Epithelial cell of esophagus (primary cell): ENCODE results near the gene STK16.
A peak's percentile ranks its signal among the peaks of the same experiment; 100 is the strongest.

ENCODE experiments used
- DNase-seq: peaks from one replicate; pipeline ENCODE4 v3.0.0; 2010; ENCODE audit warnings: low read depth
- H3K4me3 ChIP-seq: 2 replicates; pipeline ENCODE4 v1.5.1; 2011; ENCODE audit warnings: mild to moderate bottlenecking, low read length, control low read depth
- TF ChIP-seq, protein P1 (sequence below): IDR thresholded peaks from 2 replicates; pipeline ENCODE4 v1.5.1; 2011; ENCODE audit warnings: low read depth, mild to moderate bottlenecking, low read length, control low read depth, inconsistent platforms; ENCODE audit not compliant: insufficient read depth; ENCODE audit errors: missing control alignments

Gene STK16

DNA sequence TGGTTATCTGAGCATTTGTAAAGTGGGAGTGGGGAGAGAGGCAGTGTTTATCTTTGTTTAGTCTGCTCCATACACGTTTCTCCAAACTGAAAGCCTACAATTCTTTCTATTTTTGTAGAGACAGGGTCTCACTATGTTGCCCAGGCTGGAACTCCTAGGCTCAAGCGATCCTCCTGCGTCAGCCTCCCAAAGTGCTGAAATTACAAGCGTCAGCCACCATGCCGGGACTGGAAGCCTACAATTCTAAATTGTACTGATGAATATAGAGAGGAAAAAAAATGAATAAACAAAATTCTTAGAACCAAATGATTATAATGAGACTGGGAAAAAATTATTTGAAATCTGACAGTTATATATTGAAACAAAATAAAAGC, 40.1 kb upstream of the STK16 start:
- TF ChIP-seq, protein P1, sequence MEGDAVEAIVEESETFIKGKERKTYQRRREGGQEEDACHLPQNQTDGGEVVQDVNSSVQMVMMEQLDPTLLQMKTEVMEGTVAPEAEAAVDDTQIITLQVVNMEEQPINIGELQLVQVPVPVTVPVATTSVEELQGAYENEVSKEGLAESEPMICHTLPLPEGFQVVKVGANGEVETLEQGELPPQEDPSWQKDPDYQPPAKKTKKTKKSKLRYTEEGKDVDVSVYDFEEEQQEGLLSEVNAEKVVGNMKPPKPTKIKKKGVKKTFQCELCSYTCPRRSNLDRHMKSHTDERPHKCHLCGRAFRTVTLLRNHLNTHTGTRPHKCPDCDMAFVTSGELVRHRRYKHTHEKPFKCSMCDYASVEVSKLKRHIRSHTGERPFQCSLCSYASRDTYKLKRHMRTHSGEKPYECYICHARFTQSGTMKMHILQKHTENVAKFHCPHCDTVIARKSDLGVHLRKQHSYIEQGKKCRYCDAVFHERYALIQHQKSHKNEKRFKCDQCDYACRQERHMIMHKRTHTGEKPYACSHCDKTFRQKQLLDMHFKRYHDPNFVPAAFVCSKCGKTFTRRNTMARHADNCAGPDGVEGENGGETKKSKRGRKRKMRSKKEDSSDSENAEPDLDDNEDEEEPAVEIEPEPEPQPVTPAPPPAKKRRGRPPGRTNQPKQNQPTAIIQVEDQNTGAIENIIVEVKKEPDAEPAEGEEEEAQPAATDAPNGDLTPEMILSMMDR = no peak
- no peak for DNase-seq
- no peak overlapping the region for H3K4me3 ChIP-seq

DNA sequence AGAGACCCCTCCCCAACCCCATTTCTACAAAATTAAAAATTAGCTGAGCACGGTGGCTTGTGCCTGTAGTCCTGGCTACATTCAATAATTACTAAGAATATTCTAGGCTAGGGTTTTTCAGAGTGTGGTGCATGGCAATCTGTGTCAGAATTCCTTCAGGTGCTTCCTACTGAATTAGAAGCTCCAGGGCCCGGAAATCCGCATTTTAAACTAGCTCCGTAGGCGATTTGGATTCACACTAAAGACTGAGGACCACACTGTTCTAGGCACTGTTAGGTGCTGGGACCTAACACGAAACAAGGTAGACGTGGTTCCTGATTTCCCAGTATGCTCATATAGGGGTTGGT, 39.3 kb upstream of the STK16 start:
- no peak for DNase-seq
- TF ChIP-seq, protein P1 = no peak

DNA sequence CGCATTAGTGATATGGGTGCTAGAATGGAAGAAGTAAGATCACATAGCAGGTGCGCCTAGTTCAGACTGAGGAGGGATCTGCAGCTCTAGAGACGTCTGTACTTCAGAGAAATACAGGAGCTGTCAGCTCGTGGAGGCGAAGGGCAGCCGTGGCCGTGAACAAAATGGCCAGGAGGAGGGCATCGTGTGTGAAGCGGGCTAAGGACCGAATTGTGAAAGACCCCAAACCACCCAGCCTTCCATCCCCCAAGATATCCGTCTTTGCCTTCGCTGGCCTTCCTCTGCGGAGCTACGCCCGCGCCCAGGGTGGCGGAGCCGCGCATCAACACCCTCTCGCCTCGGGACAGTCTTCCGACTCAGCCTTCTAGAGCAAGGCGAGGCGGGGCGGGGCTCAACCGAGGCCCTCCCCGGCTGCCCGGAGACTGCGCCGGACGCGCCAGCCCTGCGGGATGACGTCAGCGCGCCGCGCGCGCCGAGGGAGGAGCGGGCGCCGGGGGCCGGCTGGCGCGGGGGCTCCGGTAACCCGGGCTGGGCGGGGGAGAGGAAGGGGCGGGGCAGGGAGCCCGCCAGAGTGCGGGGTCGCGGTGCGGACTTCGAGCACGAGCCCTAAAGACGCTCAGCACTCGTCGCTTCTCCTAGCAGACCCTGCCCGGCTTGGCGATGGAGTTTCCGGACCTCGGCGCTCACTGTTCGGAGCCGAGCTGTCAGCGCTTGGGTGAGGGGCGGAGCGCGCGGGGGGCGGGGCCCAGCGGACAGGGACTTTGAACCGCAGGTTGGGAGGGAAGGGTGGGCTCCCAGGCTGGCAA, 38.7 kb upstream of the STK16 start, which contains the start of gene ZFAND2B:
TSS of gene ZFAND2B (plus strand) at position 455 of the 806 bp plus-strand sequence. CDS start at position 661, 206 bp downstream.
- peak; percentile 95 for DNase-seq
- peak within 1 kb of the TSS; percentile 70 for H3K4me3 ChIP-seq
- TF ChIP-seq, protein P1 = peak; percentile 9

More for the DNA sequence above, 39.3 kb upstream of the STK16 start:
- H3K4me3 ChIP-seq = peak overlapping the region; percentile 70

DNA sequence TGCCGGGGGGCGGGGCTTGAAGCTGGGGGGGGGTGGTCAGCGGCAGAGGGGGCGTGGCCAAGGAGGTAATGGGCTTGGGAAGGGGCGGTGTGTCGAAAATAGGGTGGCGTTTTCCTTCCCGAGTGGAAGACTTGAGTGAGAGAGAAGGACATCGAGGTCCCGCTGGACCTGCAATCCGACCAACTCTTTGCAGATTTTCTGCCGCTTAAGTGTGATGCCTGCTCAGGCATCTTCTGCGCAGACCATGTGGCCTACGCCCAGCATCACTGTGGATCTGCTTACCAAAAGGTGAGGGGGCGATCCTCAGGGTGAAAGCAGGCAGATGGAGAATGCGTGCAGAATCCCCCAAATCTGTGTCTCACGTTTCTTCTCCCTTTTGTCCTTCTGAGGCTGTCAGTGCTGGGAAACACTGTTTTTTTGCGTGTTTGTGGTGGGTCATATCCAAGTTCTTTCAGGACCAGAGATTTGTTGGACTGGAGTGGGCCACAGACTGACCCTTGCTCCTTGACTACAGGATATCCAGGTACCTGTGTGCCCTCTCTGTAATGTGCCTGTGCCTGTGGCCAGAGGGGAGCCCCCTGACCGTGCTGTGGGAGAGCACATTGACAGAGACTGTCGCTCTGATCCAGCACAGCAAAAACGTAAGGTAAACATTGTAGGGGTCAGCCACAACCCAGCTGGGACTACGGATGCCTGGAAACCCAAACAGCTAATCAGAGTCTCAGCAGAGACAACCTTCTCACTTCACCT, 38.0 kb upstream of the STK16 start:
- H3K4me3 ChIP-seq = peak overlapping the region; percentile 70
- TF ChIP-seq, protein P1 = no peak
- no peak for DNase-seq

DNA sequence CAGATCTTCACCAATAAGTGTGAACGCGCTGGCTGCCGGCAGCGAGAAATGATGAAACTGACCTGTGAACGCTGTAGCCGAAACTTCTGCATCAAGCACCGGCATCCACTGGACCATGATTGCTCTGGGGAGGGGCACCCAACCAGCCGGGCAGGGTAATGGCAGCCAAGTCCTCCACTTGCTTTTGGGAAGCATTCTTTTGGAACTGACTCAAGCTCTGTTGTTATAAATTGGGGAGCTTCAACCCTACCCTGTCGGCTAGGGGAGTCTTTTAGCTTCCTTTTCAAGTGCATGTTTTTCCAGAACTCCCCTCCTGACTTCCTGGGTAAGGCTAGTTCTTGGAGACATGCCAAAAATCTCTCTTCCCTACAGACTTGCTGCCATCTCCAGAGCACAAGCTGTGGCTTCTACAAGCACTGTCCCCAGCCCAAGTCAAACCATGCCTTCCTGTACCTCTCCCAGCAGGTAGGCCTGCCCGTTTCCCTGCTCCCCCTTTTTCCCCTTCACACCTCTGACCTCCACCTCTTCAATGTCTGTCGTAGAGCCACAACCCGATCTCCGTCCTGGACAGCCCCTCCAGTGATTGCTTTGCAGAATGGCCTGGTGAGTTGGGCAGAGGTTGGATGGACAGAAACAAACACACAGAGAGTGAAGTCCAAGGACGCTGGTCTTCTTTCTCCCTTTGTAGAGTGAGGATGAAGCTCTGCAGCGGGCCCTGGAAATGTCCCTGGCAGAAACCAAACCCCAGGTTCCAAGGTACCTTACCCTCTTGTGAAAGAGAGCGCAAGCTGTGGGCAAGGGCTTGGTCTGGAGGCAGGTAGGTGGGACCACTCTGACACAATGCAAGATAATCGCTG, 37.2 kb upstream of the STK16 start:
- TF ChIP-seq, protein P1 = no peak
- DNase-seq = peak; percentile 54
- no peak overlapping the region for H3K4me3 ChIP-seq

DNA sequence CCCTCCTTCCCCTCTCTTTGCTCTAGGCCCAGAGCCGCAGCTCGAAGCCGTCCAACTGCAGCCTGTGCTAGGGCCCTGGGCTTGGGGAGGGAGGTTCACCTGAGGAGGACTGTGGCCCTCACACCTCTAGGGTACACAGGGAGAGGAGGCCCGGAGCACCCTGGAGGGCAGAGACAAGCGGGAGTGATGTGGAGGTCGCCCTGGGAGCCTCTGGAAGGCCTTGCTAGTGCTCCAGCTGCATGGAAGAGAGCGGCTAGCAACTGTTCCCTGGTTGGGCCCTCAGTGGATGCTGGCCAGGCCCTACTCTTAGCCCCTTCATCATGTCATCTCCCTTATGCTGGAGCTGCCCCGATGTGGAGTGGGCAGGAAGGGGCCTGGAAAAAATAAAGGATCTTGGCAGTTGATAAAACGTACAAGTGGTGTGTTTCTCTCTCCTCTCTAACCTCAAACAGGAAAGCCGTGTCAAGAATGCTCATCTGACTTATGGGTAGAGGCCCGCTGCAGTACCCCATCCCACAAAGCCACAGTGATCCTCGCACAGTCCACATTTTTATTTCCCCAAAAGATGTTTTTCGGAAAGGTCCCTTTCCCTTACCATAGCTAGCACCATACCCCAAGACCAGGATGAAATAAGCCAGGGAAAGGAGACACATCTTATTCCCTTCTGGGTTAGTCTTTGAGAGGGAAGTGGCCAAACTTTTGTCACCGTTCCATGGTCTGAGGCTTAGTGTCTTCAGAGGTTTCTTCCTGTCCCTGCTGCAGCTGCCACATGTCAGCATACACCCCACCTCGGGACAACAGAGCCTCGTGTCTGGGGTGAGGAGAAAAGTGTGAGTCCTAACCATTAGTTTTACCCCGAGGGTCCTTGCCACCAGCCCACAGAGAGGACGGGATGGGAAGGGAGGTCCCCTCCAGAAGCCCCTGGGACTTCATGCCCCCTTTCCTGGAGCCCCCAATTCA, 35.8 kb upstream of the STK16 start:
- H3K4me3 ChIP-seq = no peak overlapping the region
- no peak for DNase-seq
- TF ChIP-seq, protein P1 = no peak
